T-cell (primary cell): ENCODE results near the gene WWC2. TPM values are rescaled to one million over a fixed set of nuclear protein-coding genes. Genes with fewer than 3 reads are reported as not detected.
"Not testable (repeated sequence)": the region's sequence is repeated elsewhere in the genome, so short reads cannot be mapped to it uniquely, and the experiment has no call there.

ENCODE experiments used
- ATAC-seq, 4 experiments: fragments of 200-7000 bp in 3 of 4; fragments of 150-1000 bp in 1 of 4; cut with Tn5 transposase; replicated peaks in 1 of 4; 1 replicate in 3 of 4; 2 replicates in 1 of 4; pipeline ENCODE4 v1.10.0; 2021; ENCODE audit warnings: moderate library complexity in 3 of 4, mild to moderate bottlenecking in 2 of 4, moderate number of reproducible peaks in 1 of 4
- CTCF ChIA-PET, 2 donors: fragments of 300-600 bp; sonication (Branson Sonifier 250); formaldehyde crosslinking; loops; one replicate each; lab custom pipeline; 2022; ENCODE audit warnings: antibody characterized with exemption in 2 of 2; lab: Charles Lee
- POLR2A ChIA-PET, 2 donors: fragments of 300-600 bp; sonication (Branson Sonifier 250); formaldehyde crosslinking; loops; one replicate each; lab custom pipeline; 2022; ENCODE audit warnings: antibody characterized with exemption in 2 of 2; lab: Charles Lee
- DNase-seq, 35 experiments: peaks; one replicate each; pipeline versions ENCODE4 v3.0.0 to v3.0.0-alpha.2; 2013 to 2023
- H3K27ac ChIP-seq: one replicate; pipeline ENCODE4 v1.5.1; 2013; ENCODE audit warnings: low read length
- H3K27me3 ChIP-seq, 2 experiments: replicated peaks in 1 of 2; 1 replicate in 1 of 2; 2 replicates in 1 of 2; pipeline versions ENCODE4 v1.6.1 to v1.7.0; 2013; ENCODE audit warnings: low read length in 1 of 2, mixed read lengths in 1 of 2; ENCODE audit not compliant: control insufficient read depth in 2 of 2, insufficient read depth in 2 of 2; ENCODE audit errors: extremely low read depth in 1 of 2
- H3K36me3 ChIP-seq, 2 donors: 1 replicate in 1 of 2; 2 replicates in 1 of 2; pipeline versions ENCODE4 v1.6.1 to v1.7.0; 2013; ENCODE audit warnings: low read length in 1 of 2; ENCODE audit not compliant: control insufficient read depth in 2 of 2, insufficient read depth in 1 of 2; ENCODE audit errors: extremely low read depth in 1 of 2
- H3K4me1 ChIP-seq, 2 experiments: 1 replicate in 1 of 2; 2 replicates in 1 of 2; pipeline versions ENCODE4 v1.6.1 to v1.7.0; 2013; ENCODE audit warnings: low read length in 2 of 2, mixed read lengths in 1 of 2; ENCODE audit not compliant: insufficient read depth in 2 of 2, control insufficient read depth in 1 of 2; ENCODE audit errors: extremely low read depth in 1 of 2
- H3K4me3 ChIP-seq, 2 donors: 1 replicate in 1 of 2; 2 replicates in 1 of 2; pipeline versions ENCODE4 v1.5.1 to v1.7.0; 2013; ENCODE audit warnings: mild to moderate bottlenecking in 2 of 2, low read length in 1 of 2, moderate library complexity in 1 of 2; ENCODE audit not compliant: control insufficient read depth in 1 of 2; ENCODE audit errors: extremely low read depth in 1 of 2
- H3K9me3 ChIP-seq: 2 replicates; pipeline ENCODE4 v1.7.0; 2013
- H3K27ac Mint-ChIP-seq, 2 donors: one replicate each; pipeline ENCODE4 v1.8.0; 2020 to 2021; ENCODE audit warnings: mild to moderate bottlenecking in 2 of 2, mixed read lengths in 2 of 2
- H3K27me3 Mint-ChIP-seq, 2 donors: one replicate each; pipeline ENCODE4 v1.8.0; 2021 to 2022; ENCODE audit warnings: mixed read lengths in 2 of 2
- H3K36me3 Mint-ChIP-seq: one replicate; pipeline ENCODE4 v1.8.0; 2021; ENCODE audit warnings: mixed read lengths
- H3K4me1 Mint-ChIP-seq, 3 donors: one replicate each; pipeline ENCODE4 v1.8.0; 2020 to 2022; ENCODE audit warnings: mixed read lengths in 3 of 3, mild to moderate bottlenecking in 1 of 3
- H3K4me3 Mint-ChIP-seq, 3 donors: one replicate each; pipeline ENCODE4 v1.8.0; 2020 to 2022; ENCODE audit warnings: mild to moderate bottlenecking in 3 of 3, mixed read lengths in 3 of 3, moderate library complexity in 3 of 3
- H3K9me3 Mint-ChIP-seq, 3 donors: one replicate each; pipeline ENCODE4 v1.8.0; 2020 to 2022; ENCODE audit warnings: mixed read lengths in 3 of 3
- WGBS: methylation state at CpG from one replicate; pipeline ENCODE4 v1.1.5; 2013; ENCODE audit warnings: missing lambda C conversion rate; ENCODE audit not compliant: insufficient coverage; 5-methylcytosine and 5-hydroxymethylcytosine counted together
- total RNA-seq, 35 experiments: library from RNA in 6 of 35; stranded (reverse) in 6 of 35; fragments of 120-200 nt in 1 of 35; gene quantifications; one replicate each; pipeline versions ENCODE4 v1.2.1 to v1.2.4 and lab custom pipeline; 2013 to 2026

WWC2 gene
- total RNA-seq, 5 donors from 2014 or later (not counting 1 experiment from before 2014, with no cell fraction given), result 5.0 to 9.1 (median 7.3) TPM

GRCh38 chr4:183324056-183324455 lies 225.0 kb downstream of the WWC2 start:
- CTCF ChIA-PET, H3K36me3 ChIP-seq, H3K4me3 ChIP-seq, H3K27me3 ChIP-seq, POLR2A ChIA-PET, H3K27me3 Mint-ChIP-seq, H3K9me3 ChIP-seq, DNase-seq, H3K36me3 Mint-ChIP-seq, H3K27ac Mint-ChIP-seq, ATAC-seq, H3K27ac ChIP-seq, H3K4me3 Mint-ChIP-seq, H3K4me1 ChIP-seq, H3K9me3 Mint-ChIP-seq: not testable (repeated sequence)
- H3K4me1 Mint-ChIP-seq, result peaks cover 19 to 25% (median 21%) of the 10 kb centered on the region in 3 donors
- WGBS, result no CpG with 5 or more reads among the region's 11 CpGs

DNA sequence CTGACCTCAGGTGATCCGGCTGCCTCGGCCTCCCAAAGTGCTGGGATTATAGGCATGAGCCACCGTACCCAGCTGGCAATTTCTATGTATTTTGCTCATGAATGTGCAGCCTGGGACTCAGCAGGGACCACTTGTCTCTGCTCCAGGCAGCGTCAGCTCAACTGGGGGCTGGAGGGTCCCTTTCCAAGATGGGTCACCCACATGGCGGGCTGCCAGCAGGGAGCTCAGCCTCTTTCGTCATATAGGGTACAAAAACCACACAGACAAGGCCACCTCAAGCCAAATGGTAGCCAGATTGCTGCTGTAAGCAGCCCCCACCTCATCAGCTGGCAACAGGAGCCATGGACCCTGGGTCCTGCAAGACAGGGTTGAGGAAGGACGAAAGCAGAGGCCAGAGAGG lies 225.6 kb downstream of the WWC2 start:
- Mint-ChIP-seq H3K27me3 (peaks cover 4 to 9% of the 10 kb centered on the region in 2 donors), H3K4me3 (no peak overlapping the region), H3K27ac (no peak overlapping the region), H3K9me3 (peaks cover 0 to 11% (median 3%) of the 10 kb centered on the region in 3 donors), H3K36me3 (no peaks in the 10 kb centered on the region), H3K4me1 (peaks cover 19 to 25% (median 21%) of the 10 kb centered on the region in 3 donors)
- Histone ChIP-seq H3K27me3 (peaks cover 0 to 7% of the 10 kb centered on the region in 2 experiments), H3K4me1 (peaks cover 4% of the 10 kb centered on the region in 2 experiments), H3K9me3 (no peaks in the 10 kb centered on the region), H3K4me3 (no peak overlapping the region), H3K36me3 (no peaks in the 10 kb centered on the region), H3K27ac (no peak overlapping the region)
- ChIA-PET POLR2A (no interaction called here), CTCF (no interaction called here)
- WGBS, result 83% methylated on average over 7 of the region's 7 CpGs
- DNase-seq, result no peak
- ATAC-seq, result no peak

DNA sequence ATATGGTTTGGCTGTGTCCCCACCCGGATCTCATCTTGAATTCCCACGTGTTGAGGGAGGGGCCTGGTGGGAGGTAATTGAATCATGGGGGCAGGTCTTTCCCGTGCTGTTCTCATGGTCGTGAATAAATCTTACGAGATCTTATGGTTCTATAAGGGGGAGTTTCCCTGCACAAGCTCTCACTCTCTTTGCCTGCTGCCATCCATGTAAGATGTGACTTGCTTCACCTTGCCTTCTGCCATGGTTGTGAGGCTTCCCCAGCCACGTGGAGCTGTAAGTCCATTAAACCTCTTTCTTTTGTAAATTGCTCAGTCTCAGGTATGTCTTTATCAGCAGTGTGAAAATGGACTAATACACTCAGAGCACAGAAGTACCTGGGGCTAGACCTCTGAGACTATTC lies 227.3 kb downstream of the WWC2 start:
- ATAC-seq, H3K36me3 ChIP-seq, H3K27ac Mint-ChIP-seq, H3K36me3 Mint-ChIP-seq, H3K9me3 ChIP-seq, H3K4me3 Mint-ChIP-seq, CTCF ChIA-PET, DNase-seq, H3K27ac ChIP-seq, POLR2A ChIA-PET, H3K27me3 Mint-ChIP-seq, H3K4me1 Mint-ChIP-seq, H3K4me1 ChIP-seq, H3K4me3 ChIP-seq: not testable (repeated sequence)
- H3K9me3 Mint-ChIP-seq, result peaks cover 0 to 11% (median 3%) of the 10 kb centered on the region in 3 donors
- WGBS, result 76% methylated on average over 3 of the region's 6 CpGs
- H3K27me3 ChIP-seq, result peaks cover 0 to 13% of the 10 kb centered on the region in 2 experiments

GRCh38 chr4:183326853-183327252 lies 227.8 kb downstream of the WWC2 start:
- H3K27ac Mint-ChIP-seq, result no peak overlapping the region
- ATAC-seq (no peak), DNase-seq (no peak)
- Histone ChIP-seq H3K27me3 (peaks cover 0 to 15% of the 10 kb centered on the region in 2 experiments), H3K36me3 (no peaks in the 10 kb centered on the region), H3K4me3 (no peak overlapping the region), H3K27ac (no peak overlapping the region), H3K4me1 (peaks cover 0 to under 1% of the 10 kb centered on the region in 2 experiments), H3K9me3 (no peaks in the 10 kb centered on the region)
- peaks cover 3 to 4% (median 4%) of the 10 kb centered on the region in 3 donors for H3K4me1 Mint-ChIP-seq
- peaks cover 0 to 11% (median 3%) of the 10 kb centered on the region in 3 donors for H3K9me3 Mint-ChIP-seq
- H3K4me3 Mint-ChIP-seq, result no peak overlapping the region
- POLR2A ChIA-PET, result no interaction called here
- no CpG with 5 or more reads among the region's 2 CpGs for whole genome bisulfite sequencing
- peaks cover 4 to 12% of the 10 kb centered on the region in 2 donors for H3K27me3 Mint-ChIP-seq
- CTCF ChIA-PET, result no interaction called here
- H3K36me3 Mint-ChIP-seq, result no peaks in the 10 kb centered on the region

- Histone ChIP-seq H3K27me3 (peaks cover 0 to 19% of the 10 kb centered on the region in 2 experiments), H3K9me3 (no peaks in the 10 kb centered on the region), H3K27ac (no peak overlapping the region), H3K4me3 (no peak overlapping the region), H3K4me1 (no peaks in the 10 kb centered on the region), H3K36me3 (no peaks in the 10 kb centered on the region)
- ChIA-PET CTCF (interaction anchor here in 1 of 2 donors (0.5 kb wide), 1 partner anchor 78 kb away, joined by 6 read pairs; no protein-coding TSS in a partner anchor), POLR2A (no interaction called here)
- 91% methylated on average over 5 of the region's 7 CpGs for WGBS
- Mint-ChIP-seq H3K9me3 (peaks cover 0 to 11% (median 3%) of the 10 kb centered on the region in 3 donors), H3K36me3 (no peaks in the 10 kb centered on the region), H3K4me3 (no peak overlapping the region), H3K27me3 (peaks cover 10 to 21% of the 10 kb centered on the region in 2 donors), H3K4me1 (no peaks in the 10 kb centered on the region), H3K27ac (no peak overlapping the region)
- no peak for DNase-seq
- no peak for ATAC-seq
Observed at GRCh38 chr4:183327827-183328226, 228.8 kb downstream of the WWC2 start.

DNA sequence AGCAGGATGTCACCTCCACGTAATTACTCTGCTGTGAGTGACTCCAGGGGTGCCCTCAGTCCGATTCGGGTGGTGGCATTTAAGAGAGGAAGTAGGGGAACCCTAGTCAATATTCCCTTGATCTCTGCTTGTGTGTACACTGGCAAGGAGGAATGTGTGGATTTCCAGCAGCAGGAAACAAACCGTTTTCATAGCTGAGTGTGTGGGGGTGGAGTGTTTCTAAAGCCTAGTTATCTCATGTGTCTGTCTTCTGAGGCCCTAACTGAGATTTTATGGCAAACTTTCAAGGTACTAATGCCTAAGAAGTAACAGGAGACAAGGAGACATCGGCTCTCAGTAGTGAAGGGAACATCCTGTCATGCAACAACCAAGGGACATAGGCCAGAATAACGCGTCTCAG lies 229.8 kb downstream of the WWC2 start:
- no peak overlapping the region for H3K27ac Mint-ChIP-seq
- ATAC-seq, result no peak
- H3K4me1 Mint-ChIP-seq, result no peaks in the 10 kb centered on the region
- Histone ChIP-seq H3K4me3 (no peak overlapping the region), H3K27ac (no peak overlapping the region), H3K4me1 (no peaks in the 10 kb centered on the region), H3K9me3 (no peaks in the 10 kb centered on the region), H3K27me3 (peaks cover 0 to 19% of the 10 kb centered on the region in 2 experiments), H3K36me3 (no peaks in the 10 kb centered on the region)
- H3K36me3 Mint-ChIP-seq, result no peaks in the 10 kb centered on the region
- no peak for DNase-seq
- POLR2A ChIA-PET, result no interaction called here
- H3K4me3 Mint-ChIP-seq, result no peak overlapping the region
- peaks cover 0 to 11% (median 3%) of the 10 kb centered on the region in 3 donors for H3K9me3 Mint-ChIP-seq
- peaks cover 9 to 26% of the 10 kb centered on the region in 2 donors for H3K27me3 Mint-ChIP-seq
- CTCF ChIA-PET, result no interaction called here
- WGBS, result 73% methylated on average over 7 of the region's 7 CpGs
